GM21447 (cell line): ENCODE results near the gene PANK4.

Source experiments
- ATAC-seq: cut with Tn5 transposase; IDR thresholded peaks from one replicate; pipeline ENCODE4 v1.9.1; 2021; ENCODE audit not compliant: unreplicated experiment

PANK4 gene

DNA sequence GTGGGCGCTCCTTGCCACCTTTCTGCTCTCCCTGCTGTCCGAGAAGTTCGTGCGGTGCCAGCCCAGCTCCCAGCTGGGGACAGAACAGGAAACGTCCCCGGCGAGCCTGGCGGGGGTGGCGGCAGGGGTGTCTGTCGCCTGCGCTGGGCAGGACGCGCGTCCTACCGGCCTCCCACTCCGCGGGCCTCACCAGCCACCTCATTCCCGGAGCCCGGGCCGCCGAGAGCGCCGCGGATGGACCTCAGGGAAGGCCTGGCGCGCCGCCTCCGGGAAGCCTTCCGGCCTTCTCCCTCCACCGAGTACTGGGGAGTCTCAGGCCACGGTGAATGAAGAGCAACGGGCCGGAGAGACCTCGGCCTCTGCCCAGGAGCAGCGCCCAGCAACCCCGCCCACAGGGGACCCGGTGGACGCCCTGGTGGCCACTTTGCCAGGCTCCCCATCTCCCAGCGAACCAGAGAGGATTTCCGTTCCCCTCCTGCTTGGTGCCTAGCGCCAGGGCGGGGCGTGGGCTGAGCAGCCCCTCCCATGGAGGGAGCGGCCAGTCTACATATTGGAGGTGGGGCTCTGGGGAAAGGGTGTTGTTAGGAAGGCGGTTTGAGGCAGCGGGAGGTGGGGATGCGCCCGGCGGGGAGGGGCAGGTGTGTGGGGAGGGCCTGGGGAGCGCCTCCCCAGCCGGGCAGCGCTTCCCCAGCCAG lies 20.3 kb upstream of the PANK4 start:
- ATAC-seq: peak; percentile 32

DNA sequence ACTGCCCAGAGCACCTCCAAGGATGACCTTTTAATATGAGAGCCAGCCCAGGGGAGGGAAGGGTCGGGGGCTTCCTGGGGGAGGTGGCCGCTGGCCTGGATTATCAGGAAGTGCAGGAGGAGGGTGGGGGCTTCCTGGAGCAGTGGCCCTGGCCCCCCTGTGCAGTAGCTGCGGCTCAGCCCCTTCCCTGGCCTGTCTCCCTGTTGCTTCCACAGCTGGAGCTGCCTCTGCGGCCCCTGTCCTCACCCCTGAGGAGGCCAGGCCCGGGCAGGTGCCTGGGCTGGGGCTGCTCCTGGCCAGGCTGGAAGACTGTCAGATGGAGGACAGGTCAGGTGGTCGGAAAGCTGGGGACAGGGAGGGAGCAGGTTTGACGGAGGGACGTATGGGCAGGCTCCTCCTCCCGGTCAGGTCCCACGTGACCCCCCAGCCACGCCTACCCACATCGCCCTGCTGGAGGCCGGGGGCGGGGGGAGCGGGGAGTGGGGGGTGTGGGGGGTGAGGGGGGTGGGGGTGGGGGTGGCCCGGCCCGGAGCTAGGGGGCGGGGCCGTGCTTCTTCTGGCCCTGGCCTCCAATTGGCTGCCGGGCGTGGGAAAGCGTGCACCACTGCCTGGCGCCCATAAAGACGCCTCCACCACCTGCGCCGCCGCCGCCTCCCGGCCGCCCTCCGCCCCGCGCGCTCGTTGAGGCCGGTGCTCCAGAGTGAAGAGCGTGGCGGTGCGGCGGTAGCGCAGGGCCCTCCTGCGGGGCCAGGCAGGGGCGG lies 19.5 kb upstream of the PANK4 start:
- peak; percentile 25 for ATAC-seq

DNA sequence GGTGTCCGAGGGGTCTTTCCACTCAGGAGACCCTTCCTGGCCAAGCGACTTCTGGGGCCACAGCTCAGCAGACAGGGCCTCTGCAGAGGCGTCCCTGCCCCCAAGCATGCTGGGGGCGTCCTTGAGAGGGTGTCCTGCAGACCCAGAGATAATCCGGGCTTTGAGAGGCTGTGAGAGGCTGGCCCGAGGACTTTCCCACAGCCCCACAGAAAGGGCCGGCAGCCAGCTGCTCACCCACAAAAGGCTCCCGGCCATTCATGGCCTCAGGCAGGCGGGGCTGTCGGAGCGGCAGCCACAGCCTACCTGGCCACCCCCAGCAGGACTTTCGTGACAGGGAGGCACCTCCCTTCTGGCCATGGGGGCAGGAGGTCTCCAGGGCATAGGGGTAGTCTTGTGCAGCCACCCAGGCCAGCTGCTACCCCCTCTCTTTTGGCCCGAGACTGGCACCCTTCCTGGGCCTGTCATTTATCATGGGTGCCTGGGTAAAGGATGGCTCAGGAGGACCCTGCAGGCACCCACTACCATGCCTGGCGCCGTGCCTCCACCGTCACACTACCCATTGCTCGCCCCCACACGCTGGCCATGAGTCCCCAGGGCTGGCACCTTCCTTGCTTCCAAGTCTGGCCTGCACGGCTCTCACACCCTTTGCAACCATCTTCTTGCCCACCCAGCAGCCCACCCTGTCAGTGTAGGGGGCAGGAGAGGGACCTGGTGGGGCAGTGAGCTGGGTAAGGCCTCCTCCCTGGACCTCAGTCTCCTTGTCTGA lies 18.7 kb upstream of the PANK4 start:
- no peak for ATAC-seq

DNA sequence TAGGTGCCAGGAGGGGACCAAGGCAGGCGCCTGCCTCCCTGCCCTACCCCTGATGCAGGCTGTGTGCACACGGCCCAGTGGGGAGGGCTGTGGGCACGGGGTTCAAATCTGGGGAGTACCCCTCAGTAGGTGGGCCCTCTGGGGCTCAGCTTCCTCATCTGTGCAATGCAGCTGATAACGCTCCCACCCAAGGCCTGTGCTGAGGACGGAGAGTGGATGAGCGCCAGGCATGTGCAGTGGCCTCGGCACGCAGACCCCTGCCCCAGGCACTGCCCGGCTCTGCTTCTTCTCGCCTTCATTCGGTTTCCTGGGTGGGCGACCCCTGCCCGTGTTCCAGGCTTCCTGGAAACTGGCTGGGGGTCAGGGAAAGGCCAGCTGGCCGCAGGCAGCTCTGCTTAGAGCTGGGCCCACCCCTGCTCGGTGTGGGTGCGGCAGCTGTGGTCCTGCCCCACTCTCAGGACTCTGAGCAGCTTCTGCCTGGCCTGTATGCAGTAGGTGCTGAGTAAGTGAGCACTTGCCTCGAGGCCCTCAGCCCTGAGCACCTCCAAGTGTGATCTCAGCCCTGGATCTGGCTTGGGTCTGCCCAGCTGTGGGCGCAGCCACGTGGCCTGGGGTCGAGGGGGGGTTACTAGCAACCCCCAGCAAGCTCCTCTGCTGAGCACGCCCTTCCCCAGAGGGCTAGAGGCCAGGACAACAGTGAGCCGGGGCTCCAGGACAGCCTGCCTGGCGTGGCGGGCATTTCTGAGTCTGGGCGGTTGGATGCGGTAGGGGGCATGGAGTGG lies 17.9 kb upstream of the PANK4 start:
- no peak for ATAC-seq

DNA sequence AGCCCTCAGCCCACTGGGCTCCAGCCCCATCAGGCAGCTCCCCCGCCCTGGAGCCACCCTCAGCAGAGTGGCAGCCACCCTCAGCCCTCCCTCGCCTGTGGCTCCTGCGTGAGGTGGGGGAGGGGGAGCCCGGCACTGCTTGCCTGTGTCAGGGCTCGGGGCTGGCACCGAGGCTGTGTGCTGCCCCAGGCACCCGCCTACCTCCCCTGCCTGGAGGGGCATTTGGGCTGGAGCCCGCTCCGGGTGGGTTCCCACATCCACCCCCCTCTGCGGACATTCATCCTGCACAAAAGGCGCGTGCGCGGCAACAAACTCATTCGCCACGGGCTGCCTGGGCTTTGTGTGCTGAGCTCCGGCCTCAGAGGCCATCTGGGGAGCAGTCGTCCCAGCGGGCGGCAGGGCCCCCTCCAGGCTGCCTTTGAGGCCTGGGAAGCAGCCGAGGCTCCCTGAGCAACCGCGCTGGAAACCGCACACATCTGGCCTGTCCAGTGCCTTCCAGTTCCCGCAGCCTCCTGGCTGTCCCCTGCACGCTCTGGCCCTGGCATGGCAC lies 17.2 kb upstream of the PANK4 start:
- ATAC-seq: no peak

DNA sequence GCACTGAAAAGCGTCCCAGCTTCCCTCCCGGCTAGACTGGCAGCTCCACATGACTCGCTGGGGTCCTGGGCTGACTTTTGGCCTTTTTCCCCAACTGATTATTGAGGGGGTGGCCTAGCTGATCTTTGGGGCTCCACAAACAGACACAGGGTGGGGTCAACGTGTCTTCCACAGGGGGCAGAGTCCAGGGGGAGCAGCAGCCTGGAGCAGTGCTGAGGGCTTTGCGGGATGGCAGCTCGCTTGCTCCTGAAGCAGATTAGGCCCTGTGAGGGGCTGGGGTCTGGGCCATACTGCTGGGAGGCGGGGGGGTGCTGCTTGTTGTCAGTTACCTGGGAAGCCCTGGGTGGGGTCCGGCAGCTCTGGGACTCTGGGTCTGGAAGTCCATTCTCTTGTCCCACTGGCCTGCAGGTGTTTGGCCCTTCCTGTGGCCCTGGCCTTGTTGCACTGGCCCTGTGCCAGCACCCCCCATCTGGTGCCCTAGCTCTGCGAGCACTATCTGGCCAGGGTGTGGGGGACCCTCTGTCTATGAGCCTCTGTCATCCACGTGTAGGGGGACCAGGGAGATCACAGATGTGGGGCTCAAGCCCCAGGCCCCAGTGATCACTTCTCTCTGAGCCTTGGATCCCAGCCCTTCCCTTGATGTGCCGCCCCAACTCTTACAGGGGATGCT lies 16.0 kb upstream of the PANK4 start:
- no peak for ATAC-seq

DNA sequence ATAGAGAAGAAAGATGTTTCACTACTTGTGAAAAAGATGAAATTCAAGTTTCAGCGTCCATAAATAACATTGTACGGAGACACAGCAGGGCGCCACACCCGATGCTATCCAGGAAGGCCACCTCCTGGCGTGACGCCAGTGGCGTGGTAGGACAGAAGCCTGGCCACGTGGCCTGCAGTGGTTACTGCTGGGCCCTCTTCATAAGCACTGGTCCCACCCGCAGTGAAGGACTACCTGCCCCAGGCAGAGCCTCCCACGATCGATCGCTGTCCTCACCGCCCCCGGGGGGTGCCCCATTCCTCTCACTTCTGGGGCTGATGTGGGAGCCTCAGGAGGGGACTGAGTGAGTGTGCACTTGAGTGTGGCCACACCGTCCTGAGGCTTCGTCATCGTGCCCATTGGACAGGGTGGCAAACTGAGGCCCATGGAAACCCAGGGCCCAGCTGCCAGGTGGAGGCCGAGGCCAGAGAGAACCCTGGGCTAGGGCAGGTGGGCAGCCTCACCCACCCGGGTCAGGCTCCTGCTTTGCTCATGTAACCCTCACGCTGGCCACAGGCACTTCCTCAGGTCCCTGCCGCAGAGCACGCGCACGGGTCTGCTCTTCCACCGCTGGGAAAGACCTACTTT lies 15.3 kb upstream of the PANK4 start:
- no peak for ATAC-seq

DNA sequence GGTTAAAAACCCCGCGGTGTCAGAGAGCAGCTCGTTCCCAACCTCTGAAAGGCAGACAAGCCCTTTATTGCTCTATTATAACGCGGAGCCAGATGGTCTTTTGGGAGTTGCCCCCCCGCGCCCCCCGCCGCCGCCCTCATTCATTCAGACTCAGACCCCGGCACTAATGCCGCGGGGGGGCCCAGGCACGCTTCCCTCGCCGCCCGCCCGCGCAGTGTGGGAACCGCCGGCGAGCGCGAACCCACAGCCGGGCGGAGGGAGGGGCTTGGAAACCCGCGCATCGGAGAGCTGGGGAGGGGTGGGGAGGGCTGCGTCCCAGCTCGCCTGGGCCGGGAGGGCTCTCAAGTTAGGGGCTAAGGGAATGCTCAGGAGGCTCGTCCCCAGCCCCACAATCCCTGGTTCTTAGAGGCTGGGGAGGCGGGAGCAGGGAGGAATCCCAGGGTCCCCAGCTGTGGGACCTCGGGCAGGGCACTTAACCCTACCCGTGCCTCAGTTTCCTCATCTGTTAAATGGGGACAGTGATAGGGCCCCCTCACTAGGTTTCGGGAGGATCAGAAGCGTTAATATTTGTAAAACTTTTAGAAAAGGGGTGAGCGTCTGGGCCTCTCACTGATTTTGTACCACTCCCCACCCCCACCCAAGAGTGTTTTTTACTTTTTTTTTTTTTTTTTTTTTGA lies 14.6 kb upstream of the PANK4 start:
- no peak for ATAC-seq

DNA sequence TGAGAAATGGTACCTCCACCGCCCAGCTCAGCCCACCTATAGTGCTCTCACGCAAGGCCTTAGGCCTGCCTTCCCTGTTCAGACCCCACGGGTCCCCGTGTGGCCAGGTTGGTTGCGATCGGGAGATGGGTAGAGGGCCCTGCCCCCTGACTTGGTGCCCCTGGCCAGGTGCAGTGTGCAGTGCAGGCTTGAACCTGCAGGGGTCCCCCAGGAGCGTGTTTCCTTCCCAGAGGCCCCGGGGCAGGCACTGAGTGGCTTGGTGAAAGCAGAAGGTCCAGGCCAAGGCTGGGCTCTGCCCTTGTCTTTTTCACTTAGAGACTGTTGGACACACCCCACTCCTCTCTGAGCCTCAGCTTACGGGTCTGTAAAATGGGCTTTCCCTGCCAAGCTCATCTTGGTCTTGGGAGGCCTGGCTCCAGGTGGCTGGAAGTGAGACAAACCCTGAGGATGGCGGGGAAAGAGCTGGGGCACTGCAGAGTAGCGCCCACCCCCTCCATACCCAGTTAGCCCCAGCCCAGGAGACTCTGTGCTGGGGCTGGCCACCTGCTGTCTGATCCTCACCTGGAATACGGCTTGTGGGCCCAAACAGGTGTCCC lies 13.0 kb upstream of the PANK4 start:
- ATAC-seq: no peak

DNA sequence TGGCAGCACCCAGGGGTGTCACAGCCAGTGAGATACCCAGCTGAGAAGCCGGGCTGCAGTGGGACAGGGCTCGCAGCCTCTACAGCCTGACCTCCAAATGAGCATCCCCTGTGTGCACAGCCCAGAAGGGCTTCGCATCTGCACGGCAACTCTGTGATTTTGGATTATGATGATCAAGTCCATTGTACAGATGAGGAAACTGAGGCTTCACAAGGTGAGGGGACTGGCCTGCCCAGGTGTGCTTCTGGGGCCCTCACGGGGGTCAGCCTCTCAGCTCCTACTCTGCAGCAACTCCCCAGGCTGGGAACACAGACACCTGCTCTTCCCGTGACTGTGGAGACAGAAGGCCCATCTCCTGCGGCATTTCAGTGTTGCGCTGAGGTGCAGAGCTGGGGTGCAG lies 12.5 kb upstream of the PANK4 start:
- ATAC-seq: no peak

DNA sequence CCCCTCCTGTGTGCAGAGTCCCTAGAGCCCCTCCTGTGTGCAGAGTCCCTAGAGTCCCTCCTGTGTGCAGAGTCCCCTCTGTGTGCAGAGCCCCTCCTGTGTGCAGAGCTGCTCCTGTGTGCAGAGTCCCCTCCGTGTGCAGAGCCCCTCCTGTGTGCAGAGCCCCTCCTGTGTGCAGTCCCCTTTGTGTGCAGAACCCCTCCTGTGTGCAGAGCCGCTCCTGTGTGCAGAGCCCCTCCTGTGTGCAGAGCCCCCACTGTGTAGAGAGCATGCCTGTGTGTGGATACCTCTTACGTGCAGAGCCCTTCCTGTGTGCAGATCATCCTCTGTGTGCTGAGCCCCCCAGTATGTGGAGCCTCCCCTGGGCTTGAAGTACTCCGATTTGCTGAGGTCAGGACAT lies 12.0 kb upstream of the PANK4 start:
- ATAC-seq: no peak

DNA sequence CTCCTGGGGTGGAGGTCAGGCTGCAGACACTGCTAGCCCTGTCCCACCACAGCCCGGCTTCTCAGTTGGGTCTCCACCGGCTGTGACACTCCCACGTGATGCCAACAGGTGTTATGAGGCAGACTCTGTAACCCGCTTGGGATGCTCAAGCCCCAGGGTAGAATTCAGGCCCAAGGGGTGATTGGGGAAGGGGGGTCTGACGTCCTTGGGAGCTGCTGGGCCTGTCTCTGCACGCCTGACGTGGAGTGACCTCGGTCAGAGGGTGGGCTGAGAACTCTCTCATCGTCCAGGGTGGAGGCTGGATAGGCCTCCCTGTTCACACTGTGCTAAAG lies 11.4 kb upstream of the PANK4 start:
- no peak for ATAC-seq

DNA sequence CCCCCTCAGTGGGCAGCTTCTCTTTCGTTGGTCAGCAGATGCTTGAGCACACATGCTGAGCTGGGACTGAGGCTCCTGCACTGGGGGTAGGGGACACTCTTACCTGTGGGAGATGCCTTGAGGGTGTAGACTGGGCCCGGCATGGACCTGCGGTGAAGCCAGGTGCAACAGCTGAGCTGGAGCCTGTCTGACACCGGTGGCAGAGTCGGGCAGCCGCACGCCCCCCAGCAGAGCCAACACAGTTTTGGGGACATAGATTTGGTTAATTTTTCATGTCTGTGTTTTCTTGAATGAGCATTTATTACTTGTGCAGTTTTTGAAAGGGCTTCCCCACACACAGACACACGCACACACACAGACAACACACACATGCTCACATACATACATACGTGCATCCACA lies 9.6 kb upstream of the PANK4 start:
- ATAC-seq: no peak

DNA sequence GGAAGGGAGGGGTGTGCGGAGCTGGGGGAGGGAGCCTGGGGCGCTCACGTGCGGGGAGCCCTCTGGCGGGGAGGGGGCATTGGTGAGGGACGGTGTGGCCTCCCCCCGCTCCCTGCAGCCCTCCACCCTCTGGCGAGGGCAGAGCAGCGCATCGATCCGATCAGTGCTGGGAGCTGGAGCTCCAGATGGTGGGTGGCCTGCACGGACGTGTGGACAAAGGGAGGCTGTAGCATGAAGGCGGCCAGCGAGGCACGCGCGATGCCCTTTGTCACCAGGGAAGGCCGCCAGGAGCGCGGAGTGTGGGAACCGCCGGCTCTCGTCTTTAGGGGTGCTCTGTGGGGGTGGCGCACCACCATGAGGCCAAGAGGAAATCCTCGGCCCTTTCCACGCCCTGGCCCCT lies 9.1 kb upstream of the PANK4 start:
- no peak for ATAC-seq

DNA sequence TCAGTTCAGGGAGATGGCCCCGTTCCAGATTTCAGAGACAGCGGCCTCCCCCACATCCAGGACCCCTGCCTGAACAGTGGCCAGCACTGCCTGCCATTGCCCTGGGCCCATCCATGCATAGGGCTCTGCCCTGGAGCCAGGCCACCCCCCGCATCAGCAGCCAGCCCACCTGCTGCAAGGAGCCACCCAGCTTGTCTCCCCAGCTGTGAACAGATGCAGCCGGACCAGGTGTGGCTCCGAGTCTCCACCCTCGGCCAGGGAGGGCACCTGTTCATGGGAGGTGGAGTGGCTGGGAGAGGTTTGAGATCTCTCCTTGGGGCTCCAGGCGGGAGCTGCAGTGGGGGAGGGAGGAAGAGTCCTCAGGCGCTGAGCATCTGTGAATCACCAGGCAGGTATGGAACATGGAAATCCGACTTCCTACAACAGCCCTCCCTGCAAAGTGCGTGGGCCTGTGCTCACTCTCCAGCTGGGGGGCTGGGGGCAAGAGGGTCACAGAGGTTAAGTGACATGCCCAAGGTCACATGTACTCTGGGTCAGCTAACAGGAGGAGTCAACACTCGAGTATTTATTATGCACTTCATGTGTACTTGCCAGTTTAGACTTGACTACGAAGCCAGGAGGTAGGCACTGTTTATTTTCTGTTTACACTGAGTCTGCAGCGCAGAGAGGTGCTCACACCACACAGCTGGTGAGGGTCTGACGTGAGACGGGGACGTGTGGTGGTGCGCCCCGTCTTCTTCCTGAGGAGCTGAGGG lies 8.5 kb upstream of the PANK4 start:
- ATAC-seq: no peak

DNA sequence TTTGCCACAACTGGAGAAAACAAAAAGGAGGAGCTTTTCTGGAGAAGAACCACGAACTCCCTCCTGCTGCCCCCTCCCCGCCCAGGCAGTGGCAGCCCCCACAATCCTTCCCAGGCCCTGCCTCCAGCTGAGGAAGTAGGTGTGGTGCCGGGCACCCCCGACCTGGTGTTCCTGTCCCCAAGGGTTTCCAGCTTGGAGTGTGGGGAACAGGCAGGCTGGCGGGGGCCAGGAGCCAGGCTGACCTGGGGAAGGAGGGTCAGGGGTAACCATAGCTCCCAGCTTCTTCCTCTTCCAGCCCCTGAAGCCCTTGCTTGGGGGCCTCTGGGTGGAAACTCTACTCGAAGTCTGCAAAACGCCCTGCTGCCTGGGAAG lies 7.9 kb upstream of the PANK4 start:
- ATAC-seq: no peak

DNA sequence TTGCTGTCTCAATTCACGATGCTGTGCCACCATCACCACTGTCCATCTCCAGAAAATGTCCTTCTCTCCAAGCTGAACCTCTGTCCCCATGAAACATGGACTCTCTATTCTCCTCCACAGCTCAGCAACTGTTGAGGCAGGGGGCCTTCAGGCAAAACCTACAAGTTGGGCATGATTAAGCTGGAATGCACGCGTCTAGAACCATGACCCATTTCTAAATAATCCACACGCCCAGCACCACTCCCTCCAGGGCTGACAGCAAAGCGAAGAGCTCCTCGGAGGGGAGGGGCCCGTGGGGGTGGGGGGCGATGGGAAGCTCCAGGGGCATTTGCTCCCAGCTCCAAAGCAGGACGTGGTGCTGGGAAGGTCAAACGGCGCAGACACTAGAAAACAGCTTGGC lies 7.0 kb upstream of the PANK4 start:
- ATAC-seq: no peak

DNA sequence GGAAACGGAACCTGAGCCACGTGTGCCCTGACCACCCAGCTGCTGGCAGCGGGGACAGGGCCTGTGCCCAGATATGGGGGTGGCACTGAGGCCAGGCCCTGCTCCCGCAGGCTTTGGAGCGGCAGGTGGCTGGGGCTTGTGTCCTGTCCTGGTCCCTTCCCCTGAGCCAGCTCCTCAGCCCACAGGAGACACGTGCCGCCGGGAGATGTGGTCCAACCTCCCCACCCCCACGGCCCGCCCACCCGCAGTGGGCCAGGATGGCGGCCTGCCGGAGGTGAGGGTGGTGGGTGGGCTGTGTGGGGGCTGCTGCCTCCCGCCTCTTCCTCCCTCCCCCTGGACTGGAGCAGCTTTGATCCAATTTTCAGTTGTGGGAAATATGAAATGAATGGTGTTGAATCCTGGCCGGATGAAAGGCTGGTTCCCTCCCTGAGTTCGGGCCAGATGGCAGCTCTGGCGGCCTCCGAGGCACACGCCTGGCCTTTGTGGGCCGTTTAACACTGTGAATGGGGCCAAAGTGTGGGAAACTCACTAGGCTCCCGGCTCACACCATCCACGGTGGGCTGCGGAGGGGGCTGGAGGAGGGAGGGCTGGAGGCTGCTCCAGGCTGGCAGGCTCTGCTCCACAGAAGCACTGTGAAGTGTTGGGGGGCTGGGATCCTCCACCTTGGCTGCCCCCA lies 6.2 kb upstream of the PANK4 start:
- ATAC-seq: no peak
